CD4-positive, alpha-beta T cell (primary cell): ENCODE results near the gene ZBTB7C. TPM values are rescaled to one million over a fixed set of nuclear protein-coding genes. Genes with fewer than 3 reads are reported as not detected.

ENCODE experiments used
- ATAC-seq: fragments of 200-7000 bp; cut with Tn5 transposase; one replicate; pipeline ENCODE4 v1.10.0; 2022; ENCODE audit warnings: mild to moderate bottlenecking; ENCODE audit not compliant: poor library complexity
- CTCF ChIA-PET: fragments of 350-600 bp; sonication (Branson Sonifier 250); formaldehyde crosslinking; loops from one replicate; lab custom pipeline; 2021; ENCODE audit warnings: antibody characterized with exemption, inconsistent platforms; lab: Charles Lee
- POLR2A ChIA-PET: fragments of 350-600 bp; sonication (Branson Sonifier 250); formaldehyde crosslinking; loops from one replicate; lab custom pipeline; 2021; ENCODE audit warnings: antibody characterized with exemption, inconsistent platforms; lab: Charles Lee
- DNase-seq, 14 experiments: peaks; one replicate each; pipeline ENCODE4 v3.0.0-alpha.2; 2013 to 2020; ENCODE audit warnings: mixed read lengths in 2 of 14
- H3K27ac ChIP-seq, 2 donors: one replicate each; pipeline versions ENCODE4 v1.5.1 to v1.7.0; 2013; ENCODE audit warnings: low read length in 2 of 2, low read depth in 1 of 2, mild to moderate bottlenecking in 1 of 2
- H3K27me3 ChIP-seq, 2 experiments: 1 replicate in 1 of 2; 2 replicates in 1 of 2; pipeline versions ENCODE4 v1.6.1 to v1.7.0; 2013; ENCODE audit warnings: low read length in 2 of 2, control low read depth in 1 of 2, mild to moderate bottlenecking in 1 of 2, moderate library complexity in 1 of 2; ENCODE audit not compliant: insufficient read depth in 2 of 2, control insufficient read depth in 1 of 2
- H3K36me3 ChIP-seq: one replicate; pipeline ENCODE4 v1.6.1; 2013; ENCODE audit warnings: low read length, control low read depth; ENCODE audit not compliant: insufficient read depth
- H3K4me1 ChIP-seq: one replicate; pipeline ENCODE4 v1.6.1; 2013; ENCODE audit warnings: low read length, control low read depth; ENCODE audit not compliant: insufficient read depth
- H3K4me3 ChIP-seq: one replicate; pipeline ENCODE4 v1.5.1; 2013; ENCODE audit warnings: mild to moderate bottlenecking, low read length, moderate library complexity
- H3K9me3 ChIP-seq, 2 experiments: 1 replicate in 1 of 2; 2 replicates in 1 of 2; pipeline versions ENCODE4 v1.6.1 to v1.7.0; 2013; ENCODE audit warnings: low read length in 2 of 2, mild to moderate bottlenecking in 2 of 2, control low read depth in 1 of 2, moderate library complexity in 1 of 2; ENCODE audit not compliant: control insufficient read depth in 1 of 2, insufficient read depth in 1 of 2
- H3K27ac Mint-ChIP-seq: one replicate; pipeline ENCODE4 v1.8.0; 2020; ENCODE audit warnings: mixed read lengths
- H3K27me3 Mint-ChIP-seq: one replicate; pipeline ENCODE4 v1.8.0; 2021; ENCODE audit warnings: mixed read lengths
- H3K36me3 Mint-ChIP-seq: one replicate; pipeline ENCODE4 v1.8.0; 2021; ENCODE audit warnings: low read depth, mixed read lengths
- H3K4me1 Mint-ChIP-seq: one replicate; pipeline ENCODE4 v1.8.0; 2021; ENCODE audit warnings: low read depth, mixed read lengths
- H3K4me3 Mint-ChIP-seq: one replicate; pipeline ENCODE4 v1.8.0; 2020; ENCODE audit warnings: mild to moderate bottlenecking, mixed read lengths
- H3K9me3 Mint-ChIP-seq: one replicate; pipeline ENCODE4 v1.8.0; 2020; ENCODE audit warnings: mixed read lengths
- intact Hi-C, 2 experiments: fragments of 100-400 bp; cut with DNase I in 1 of 2; cut with micrococcal nuclease in 1 of 2; formaldehyde crosslinking; loops; one replicate each; pipeline versions ENCODE4 v1.15.1 to v1.9.0; 2023 to 2025; cut with DNase I, micrococcal nuclease
- total RNA-seq, 174 experiments: library from RNA in 2 of 174; stranded (reverse) in 2 of 174; gene quantifications; one replicate each; pipeline ENCODE4 v1.2.3 and lab custom pipeline; 2021 to 2026
- TF ChIP-seq, protein P1 (sequence below): fragments of 200-600 bp; IDR thresholded peaks from one replicate; pipeline ENCODE4 v1.8.0; 2022; ENCODE audit warnings: antibody characterized with exemption, mild to moderate bottlenecking

ZBTB7C gene
- total RNA-seq, 2 experiments from 2014 or later = not detected

DNA sequence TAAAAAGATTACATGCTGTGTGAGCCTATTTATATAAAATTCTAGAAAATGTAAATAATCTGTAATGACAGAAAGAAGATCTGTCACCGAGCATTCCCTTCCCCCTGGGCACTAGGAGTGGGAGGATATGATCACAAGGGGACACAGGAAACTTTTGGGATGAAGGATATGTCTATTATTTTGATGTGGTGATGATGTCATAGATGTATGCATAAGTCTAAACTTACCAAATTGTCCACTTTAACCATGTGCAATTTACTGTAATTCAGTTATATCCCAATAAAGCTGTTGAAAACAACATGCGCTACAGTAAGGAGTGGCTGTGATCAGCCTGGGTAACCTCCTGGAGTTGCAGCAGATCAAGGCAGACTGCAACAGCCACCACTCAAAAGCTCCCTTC, 148.9 kb downstream of the ZBTB7C start:
- POLR2A ChIA-PET = no interaction called here
- H3K27ac Mint-ChIP-seq = no peak overlapping the region
- TF ChIP-seq, protein P1, sequence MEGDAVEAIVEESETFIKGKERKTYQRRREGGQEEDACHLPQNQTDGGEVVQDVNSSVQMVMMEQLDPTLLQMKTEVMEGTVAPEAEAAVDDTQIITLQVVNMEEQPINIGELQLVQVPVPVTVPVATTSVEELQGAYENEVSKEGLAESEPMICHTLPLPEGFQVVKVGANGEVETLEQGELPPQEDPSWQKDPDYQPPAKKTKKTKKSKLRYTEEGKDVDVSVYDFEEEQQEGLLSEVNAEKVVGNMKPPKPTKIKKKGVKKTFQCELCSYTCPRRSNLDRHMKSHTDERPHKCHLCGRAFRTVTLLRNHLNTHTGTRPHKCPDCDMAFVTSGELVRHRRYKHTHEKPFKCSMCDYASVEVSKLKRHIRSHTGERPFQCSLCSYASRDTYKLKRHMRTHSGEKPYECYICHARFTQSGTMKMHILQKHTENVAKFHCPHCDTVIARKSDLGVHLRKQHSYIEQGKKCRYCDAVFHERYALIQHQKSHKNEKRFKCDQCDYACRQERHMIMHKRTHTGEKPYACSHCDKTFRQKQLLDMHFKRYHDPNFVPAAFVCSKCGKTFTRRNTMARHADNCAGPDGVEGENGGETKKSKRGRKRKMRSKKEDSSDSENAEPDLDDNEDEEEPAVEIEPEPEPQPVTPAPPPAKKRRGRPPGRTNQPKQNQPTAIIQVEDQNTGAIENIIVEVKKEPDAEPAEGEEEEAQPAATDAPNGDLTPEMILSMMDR = no peak
- no peak overlapping the region for H3K27ac ChIP-seq
- no peak for ATAC-seq
- intact Hi-C loops = no loop called here
- no peaks in the 10 kb centered on the region for H3K27me3 ChIP-seq
- H3K9me3 ChIP-seq = no peaks in the 10 kb centered on the region
- H3K4me3 Mint-ChIP-seq = no peak overlapping the region
- H3K4me1 ChIP-seq = no peaks in the 10 kb centered on the region
- H3K4me3 ChIP-seq = no peak overlapping the region
- H3K4me1 Mint-ChIP-seq = no peaks in the 10 kb centered on the region
- DNase-seq = no peak
- H3K36me3 Mint-ChIP-seq = no peaks in the 10 kb centered on the region
- H3K27me3 Mint-ChIP-seq = peaks cover 7% of the 10 kb centered on the region
- peaks cover 8% of the 10 kb centered on the region for H3K9me3 Mint-ChIP-seq
- no peaks in the 10 kb centered on the region for H3K36me3 ChIP-seq
- CTCF ChIA-PET = no interaction called here

DNA sequence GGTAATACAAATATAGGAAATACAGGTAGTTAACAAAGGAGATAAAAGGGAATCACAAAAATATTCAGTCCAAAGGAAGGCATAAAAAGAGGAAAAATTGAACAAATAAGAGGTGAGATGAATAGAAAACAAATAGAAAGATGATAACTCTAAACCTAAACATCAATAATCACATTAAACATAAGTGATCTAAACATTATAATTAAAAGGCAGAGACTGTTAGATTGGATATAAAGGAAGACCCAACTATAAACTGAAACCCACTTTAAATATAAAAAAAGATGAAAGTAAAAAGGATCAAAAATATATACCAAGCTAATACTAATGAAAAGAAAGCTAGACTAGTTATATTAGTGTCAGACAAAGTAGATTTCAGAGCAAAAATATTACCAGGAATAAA, 152.3 kb downstream of the ZBTB7C start:
- H3K4me3 ChIP-seq = no peak overlapping the region
- Mint-ChIP-seq H3K4me1 (no peaks in the 10 kb centered on the region), H3K9me3 (peaks cover 13% of the 10 kb centered on the region), H3K27me3 (peaks cover 30% of the 10 kb centered on the region), H3K27ac (no peak overlapping the region), H3K36me3 (no peaks in the 10 kb centered on the region), H3K4me3 (no peak overlapping the region)
- H3K36me3 ChIP-seq = no peaks in the 10 kb centered on the region
- ATAC-seq = no peak
- ChIA-PET POLR2A (no interaction called here), CTCF (interaction anchor here (1.3 kb wide), 1 partner anchor 9 kb away, joined by 3 read pairs; no protein-coding TSS in a partner anchor)
- DNase-seq = no peak
- no peak overlapping the region for H3K27ac ChIP-seq
- H3K4me1 ChIP-seq = no peaks in the 10 kb centered on the region
- intact Hi-C loops = no loop called here
- TF ChIP-seq, protein P1 = no peak
- H3K27me3 ChIP-seq = no peaks in the 10 kb centered on the region
- no peaks in the 10 kb centered on the region for H3K9me3 ChIP-seq

DNA sequence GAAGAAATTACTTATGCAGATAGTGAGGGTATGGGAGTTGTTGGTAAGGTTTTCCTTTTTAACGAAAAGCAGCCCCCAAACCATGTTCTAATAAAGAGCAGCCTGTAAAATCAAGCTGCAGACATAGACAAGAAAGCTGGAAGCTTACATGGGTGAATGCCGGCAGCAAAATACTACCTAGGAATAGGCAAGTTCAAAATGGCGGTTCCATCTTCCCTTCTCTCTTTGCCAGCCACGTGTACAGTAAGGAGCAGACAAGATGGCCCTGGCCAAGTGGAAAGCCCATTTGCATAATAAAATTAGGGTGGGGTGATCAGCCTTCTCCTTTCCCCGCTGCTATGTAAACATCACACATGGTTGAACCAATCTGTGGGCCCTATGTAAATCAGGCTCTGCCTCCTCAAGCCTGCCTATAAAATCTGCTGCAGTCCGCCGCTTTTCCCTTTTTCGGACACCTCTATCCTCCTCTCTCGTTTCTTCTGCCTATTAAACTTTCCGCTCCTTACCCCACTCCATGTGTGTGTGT, 155.0 kb downstream of the ZBTB7C start:
- CTCF ChIA-PET = no interaction called here
- H3K27me3 Mint-ChIP-seq = peaks cover 43% of the 10 kb centered on the region
- TF ChIP-seq, protein P1 = no peak
- peaks cover 10% of the 10 kb centered on the region for H3K9me3 Mint-ChIP-seq
- intact Hi-C loops = no loop called here
- no peak for ATAC-seq
- H3K4me3 Mint-ChIP-seq = no peak overlapping the region
- POLR2A ChIA-PET = no interaction called here
- no peak for DNase-seq
- no peak overlapping the region for H3K27ac Mint-ChIP-seq
- no peaks in the 10 kb centered on the region for H3K4me1 Mint-ChIP-seq
- no peaks in the 10 kb centered on the region for H3K36me3 Mint-ChIP-seq
- H3K36me3 ChIP-seq = no peaks in the 10 kb centered on the region
- H3K9me3 ChIP-seq = no peaks in the 10 kb centered on the region
- no peak overlapping the region for H3K27ac ChIP-seq
- no peaks in the 10 kb centered on the region for H3K4me1 ChIP-seq
- H3K27me3 ChIP-seq = no peaks in the 10 kb centered on the region
- H3K4me3 ChIP-seq = no peak overlapping the region
